Right lobe of liver (tissue), 4 donors: ENCODE results near the gene BAHCC1.

ENCODE experiments used
- CTCF ChIP-seq, 4 donors: fragments of 200-600 bp in 3 of 4; fragments of 450-650 bp in 1 of 4; IDR thresholded peaks; one replicate each; pipeline versions ENCODE4 v1.5.1 to v1.8.0; 2016 to 2022; ENCODE audit warnings: antibody characterized with exemption in 4 of 4, mild to moderate bottlenecking in 2 of 4
- POLR2A ChIP-seq: fragments of 450-650 bp; IDR thresholded peaks from one replicate; pipeline ENCODE4 v1.6.1; 2017; ENCODE audit warnings: antibody characterized with exemption, mild to moderate bottlenecking
- donor health status: DM: no; HTN: no; CAD: no.
- donor health status: DM: no; HTN: no; CAD: no.
- donor health status: DM: no; HTN: yes; CAD: no.

DNA sequence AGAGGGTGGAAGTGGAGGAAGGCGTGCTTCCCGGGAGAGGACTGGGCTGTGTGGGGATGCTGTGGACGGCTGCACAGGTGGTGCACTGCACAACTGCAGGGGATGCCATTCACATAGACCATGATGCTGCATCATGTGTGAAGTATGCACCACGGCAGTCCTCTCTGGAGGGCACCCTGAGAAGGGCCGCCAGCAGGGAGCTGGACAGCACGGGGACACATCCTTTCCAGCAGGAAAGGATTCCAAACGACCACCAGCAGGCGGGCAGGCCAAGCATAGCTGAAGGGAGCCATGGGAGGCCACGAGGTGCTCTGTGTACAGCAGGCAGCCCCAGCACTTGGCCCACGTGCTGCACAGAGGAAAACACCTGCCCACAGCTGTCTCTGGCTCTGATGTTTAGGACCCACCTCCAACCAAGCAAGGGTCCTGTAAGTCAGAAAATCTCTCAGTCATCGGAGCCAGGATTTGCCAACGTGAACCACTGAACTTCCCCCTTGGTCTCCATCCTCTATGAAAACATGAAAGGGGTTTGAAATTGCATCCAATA lies 107.3 kb downstream of the BAHCC1 start:
- TF ChIP-seq CTCF (IDR thresholded peaks at IDR 0.05) (no peak), POLR2A (no peak)
